Upper lobe of right lung (tissue), 1 donor: ENCODE data around the gene MYLK. TPM values are rescaled to one million over a fixed set of nuclear protein-coding genes. Genes with fewer than 3 reads are reported as not detected.

Experiments used
- ATAC-seq: fragments of 200-7000 bp; cut with Tn5 transposase; one replicate; pipeline ENCODE4 v1.9.1; 2020; ENCODE audit warnings: mild to moderate bottlenecking, moderate library complexity
- DNase-seq: peaks from one replicate; pipeline ENCODE4 v3.0.0-alpha.2; 2020
- H3K27ac ChIP-seq: fragments of 200-600 bp; one replicate; pipeline ENCODE4 v1.8.0; 2022
- H3K27me3 ChIP-seq: fragments of 200-600 bp; one replicate; pipeline ENCODE4 v1.8.0; 2022; ENCODE audit warnings: mild to moderate bottlenecking
- H3K36me3 ChIP-seq: fragments of 200-600 bp; one replicate; pipeline ENCODE4 v1.8.0; 2022
- H3K4me1 ChIP-seq: fragments of 200-600 bp; one replicate; pipeline ENCODE4 v1.8.0; 2022
- H3K4me3 ChIP-seq: fragments of 200-600 bp; one replicate; pipeline ENCODE4 v1.8.0; 2022; ENCODE audit warnings: mild to moderate bottlenecking
- H3K9me3 ChIP-seq: fragments of 200-600 bp; one replicate; pipeline ENCODE4 v1.8.0; 2022
- intact Hi-C: fragments of 100-400 bp; cut with DNase I; formaldehyde crosslinking; loops from one replicate; pipeline ENCODE4 v1.11.0; 2022
- total RNA-seq: library from RNA; stranded (reverse); fragmentation: NEBNext Ultra II Directional; extraction: Animal tissue kit (Norgen Biotek cat#: 25700); gene quantifications from one replicate; pipeline ENCODE4 v1.2.1, GENCODE V29; 2021
- TF ChIP-seq, protein P1 (sequence below): fragments of 200-600 bp; IDR thresholded peaks from one replicate; pipeline ENCODE4 v1.8.0; 2022; ENCODE audit warnings: antibody characterized with exemption
- donor health status: DM: no; HTN: yes; CAD: no; lungs with severe emphysema.

The MYLK gene
- total RNA-seq, 1 donor from 2014 or later: 248 TPM

DNA sequence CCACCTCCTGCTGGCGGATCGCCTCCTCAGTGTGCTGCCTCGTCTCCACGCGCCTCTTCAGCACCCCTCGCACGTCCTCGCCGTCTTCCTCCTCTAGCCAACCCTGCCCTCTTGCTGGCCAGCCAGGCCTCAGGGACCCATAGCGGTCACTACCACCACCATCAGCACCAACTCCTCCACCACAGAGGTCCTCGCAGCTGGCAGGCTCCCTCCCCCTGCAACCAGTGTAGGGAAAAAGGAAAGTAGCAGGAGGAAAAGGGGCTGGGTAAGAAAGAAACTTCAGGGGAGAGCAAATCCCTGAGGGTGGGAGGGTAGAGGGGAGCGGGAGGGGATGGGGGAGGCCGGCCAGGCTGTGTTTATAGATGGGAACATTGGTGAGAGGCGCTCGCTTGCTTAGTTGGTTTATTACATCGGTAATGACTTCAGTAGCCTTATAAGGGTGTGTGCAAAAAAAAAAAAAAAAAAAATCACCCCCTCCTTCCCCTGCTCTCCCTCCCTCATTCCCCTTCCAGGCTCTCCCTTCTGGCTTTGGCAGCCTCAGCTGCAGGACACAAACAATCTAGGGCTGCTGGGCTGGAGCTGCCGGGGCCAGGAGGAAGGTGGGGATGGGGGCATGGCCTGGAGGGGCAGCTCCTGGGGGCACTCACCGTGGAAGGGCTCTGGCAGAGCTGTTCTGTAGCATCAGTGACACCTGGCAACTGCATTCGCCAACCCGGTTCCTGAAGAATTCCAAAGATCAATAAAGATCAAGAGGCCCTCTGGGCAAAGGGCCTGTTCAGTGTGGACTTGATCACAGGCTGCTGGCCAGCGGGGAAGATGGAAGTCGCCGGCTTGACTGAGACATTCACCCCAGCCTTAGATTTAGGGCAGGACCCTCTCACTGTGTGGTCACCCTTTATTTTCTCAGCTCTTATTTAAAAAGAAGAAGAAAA lies 183.1 kb downstream of the MYLK start:
- Histone ChIP-seq H3K9me3 (no peaks in the 10 kb centered on the region), H3K36me3 (no peaks in the 10 kb centered on the region), H3K27ac (peak overlapping the region; percentile 53), H3K4me3 (peak overlapping the region; percentile 46), H3K4me1 (peaks cover 23% of the 10 kb centered on the region), H3K27me3 (no peaks in the 10 kb centered on the region)
- DNase-seq (no peak), ATAC-seq (peak; percentile 32)
- TF ChIP-seq, protein P1, sequence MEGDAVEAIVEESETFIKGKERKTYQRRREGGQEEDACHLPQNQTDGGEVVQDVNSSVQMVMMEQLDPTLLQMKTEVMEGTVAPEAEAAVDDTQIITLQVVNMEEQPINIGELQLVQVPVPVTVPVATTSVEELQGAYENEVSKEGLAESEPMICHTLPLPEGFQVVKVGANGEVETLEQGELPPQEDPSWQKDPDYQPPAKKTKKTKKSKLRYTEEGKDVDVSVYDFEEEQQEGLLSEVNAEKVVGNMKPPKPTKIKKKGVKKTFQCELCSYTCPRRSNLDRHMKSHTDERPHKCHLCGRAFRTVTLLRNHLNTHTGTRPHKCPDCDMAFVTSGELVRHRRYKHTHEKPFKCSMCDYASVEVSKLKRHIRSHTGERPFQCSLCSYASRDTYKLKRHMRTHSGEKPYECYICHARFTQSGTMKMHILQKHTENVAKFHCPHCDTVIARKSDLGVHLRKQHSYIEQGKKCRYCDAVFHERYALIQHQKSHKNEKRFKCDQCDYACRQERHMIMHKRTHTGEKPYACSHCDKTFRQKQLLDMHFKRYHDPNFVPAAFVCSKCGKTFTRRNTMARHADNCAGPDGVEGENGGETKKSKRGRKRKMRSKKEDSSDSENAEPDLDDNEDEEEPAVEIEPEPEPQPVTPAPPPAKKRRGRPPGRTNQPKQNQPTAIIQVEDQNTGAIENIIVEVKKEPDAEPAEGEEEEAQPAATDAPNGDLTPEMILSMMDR: no peak
- intact Hi-C loops: loop anchor here (5.0 kb wide), 1 partner anchor 49 kb away; no protein-coding TSS in a partner anchor

DNA sequence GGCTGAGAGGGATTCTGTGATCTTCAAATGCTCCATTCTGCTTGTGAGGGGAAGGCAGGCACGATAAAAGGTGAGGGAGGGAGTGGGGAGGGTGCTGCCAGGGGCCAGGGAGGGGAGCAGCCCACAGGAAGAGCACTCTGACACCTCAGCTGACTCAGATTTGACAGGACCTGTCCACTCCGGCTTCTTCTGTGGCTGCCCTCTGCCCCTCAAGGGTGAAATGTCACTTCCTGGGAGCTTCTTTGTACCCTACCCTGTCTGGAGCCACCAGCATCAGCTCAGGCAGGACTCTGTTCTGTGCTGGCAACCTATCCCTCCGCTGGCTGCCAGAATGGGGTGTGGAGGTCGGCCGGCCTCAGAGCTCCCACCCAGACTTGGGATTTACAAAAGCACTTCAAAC lies 185.3 kb downstream of the MYLK start:
- DNase-seq: no peak
- H3K4me1 ChIP-seq: peaks cover 39% of the 10 kb centered on the region

DNA sequence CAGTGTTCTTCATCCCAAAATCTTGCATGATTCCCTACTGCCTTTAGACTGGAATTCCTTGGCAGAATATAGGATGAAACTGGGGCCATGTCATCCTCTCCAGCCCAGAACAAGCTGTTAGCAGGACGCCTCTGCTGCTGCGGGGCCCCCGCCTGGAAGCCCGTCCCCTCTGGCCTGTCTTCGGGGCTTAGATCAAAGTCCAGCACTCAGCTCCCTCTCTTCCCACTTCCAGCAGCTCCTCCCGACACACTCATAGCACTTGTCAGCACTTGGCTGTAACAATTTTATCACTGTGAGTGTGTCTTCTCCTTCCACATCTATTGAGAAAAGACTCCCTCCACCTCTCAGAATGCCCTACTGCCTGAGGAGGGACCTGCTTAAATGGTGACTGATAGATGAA lies 187.3 kb downstream of the MYLK start:
- peaks cover 42% of the 10 kb centered on the region for H3K4me1 ChIP-seq

More for the DNA sequence above, 185.3 kb downstream of the MYLK start:
- no peaks in the 10 kb centered on the region for H3K9me3 ChIP-seq
- H3K4me3 ChIP-seq: peak overlapping the region; percentile 46
- H3K27ac ChIP-seq: peak overlapping the region; percentile 53
- H3K27me3 ChIP-seq: no peaks in the 10 kb centered on the region
- intact Hi-C loops: no loop called here
- no peaks in the 10 kb centered on the region for H3K36me3 ChIP-seq
- no peak for ATAC-seq
- TF ChIP-seq, protein P1: no peak

DNA sequence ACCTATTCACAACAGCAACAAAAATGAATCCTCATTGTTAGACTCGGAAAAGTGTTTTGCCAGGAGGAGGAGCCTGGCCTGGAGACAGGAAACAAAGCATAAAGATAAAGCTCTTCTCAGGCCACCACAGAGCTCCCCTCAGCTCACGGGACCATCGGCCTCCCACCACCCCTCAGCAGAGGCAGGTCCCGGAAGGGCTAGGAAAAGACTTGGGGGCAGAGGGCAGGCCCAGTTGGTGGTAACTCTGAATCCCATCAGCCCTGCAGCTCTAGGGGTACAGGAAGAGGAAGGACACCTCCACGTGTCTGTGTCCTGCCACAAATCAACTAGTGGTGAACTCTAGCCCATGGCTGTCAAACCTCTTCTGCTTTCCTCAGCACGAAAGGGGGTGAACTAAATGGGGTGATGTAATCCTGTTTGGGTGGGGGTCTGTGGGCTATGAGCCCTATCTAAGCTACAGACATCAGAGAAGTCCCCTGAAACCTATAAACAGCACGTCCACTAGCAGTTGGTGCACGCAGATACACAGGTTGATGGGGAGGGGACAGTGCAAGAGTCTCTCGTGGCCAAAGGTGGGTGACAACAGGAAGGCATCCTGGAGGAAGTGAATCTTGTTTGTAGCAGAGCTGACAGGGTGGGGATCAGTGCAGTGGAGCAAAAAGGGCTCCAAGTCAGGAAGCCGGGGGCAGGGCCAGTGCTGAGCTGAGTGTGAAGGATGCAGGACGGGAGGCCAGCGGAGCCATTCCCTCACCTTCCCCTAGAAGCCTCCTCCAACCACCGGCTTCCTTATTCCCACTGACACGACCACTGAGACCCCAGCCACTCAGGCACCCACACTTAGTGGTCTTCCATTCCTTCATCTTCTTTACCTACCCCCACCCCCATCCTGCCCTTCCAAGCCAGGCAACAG lies 188.1 kb downstream of the MYLK start:
- Histone ChIP-seq H3K4me1 (peaks cover 40% of the 10 kb centered on the region), H3K36me3 (peaks cover 12% of the 10 kb centered on the region), H3K27me3 (no peaks in the 10 kb centered on the region), H3K27ac (peak overlapping the region; percentile 79), H3K9me3 (no peaks in the 10 kb centered on the region), H3K4me3 (no peak overlapping the region)
- intact Hi-C loops: no loop called here
- ATAC-seq: no peak
- no peak for DNase-seq
- TF ChIP-seq, protein P1: no peak

More for the DNA sequence above, 187.3 kb downstream of the MYLK start:
- TF ChIP-seq, protein P1: no peak
- H3K9me3 ChIP-seq: no peaks in the 10 kb centered on the region
- ATAC-seq: no peak
- no peaks in the 10 kb centered on the region for H3K27me3 ChIP-seq
- peaks cover 4% of the 10 kb centered on the region for H3K36me3 ChIP-seq
- intact Hi-C loops: no loop called here
- peak overlapping the region; percentile 79 for H3K27ac ChIP-seq
- DNase-seq: no peak
- H3K4me3 ChIP-seq: peak overlapping the region; percentile 46

DNA sequence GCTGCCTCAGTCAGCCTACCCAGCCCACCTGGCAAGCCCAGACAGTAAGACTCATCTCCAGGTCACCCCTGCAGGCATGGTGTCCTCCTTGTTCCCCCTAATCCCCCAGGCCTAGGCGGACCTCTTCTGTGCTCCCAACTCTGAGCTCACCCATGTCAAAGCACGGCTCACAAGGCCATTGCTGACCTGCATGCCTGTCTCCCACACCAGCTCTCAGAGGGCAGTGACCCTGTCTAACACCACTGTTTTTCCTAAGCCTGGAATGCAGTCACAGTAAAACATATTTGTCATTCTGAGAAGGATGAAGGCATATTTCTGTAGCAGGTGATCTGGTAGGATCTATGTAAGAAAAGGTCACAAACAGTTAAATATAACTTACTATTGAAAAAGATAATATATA lies 189.0 kb downstream of the MYLK start:
- TF ChIP-seq, protein P1: no peak
- Histone ChIP-seq H3K4me1 (peaks cover 40% of the 10 kb centered on the region), H3K27ac (peak overlapping the region; percentile 79), H3K9me3 (no peaks in the 10 kb centered on the region), H3K36me3 (peaks cover 17% of the 10 kb centered on the region), H3K27me3 (no peaks in the 10 kb centered on the region), H3K4me3 (no peak overlapping the region)
- intact Hi-C loops: no loop called here
- ATAC-seq (no peak), DNase-seq (no peak)
